GM19035 (cell line): ENCODE results near the gene SBF1.
"Not testable (repeated sequence)": the region's sequence is repeated elsewhere in the genome, so short reads cannot be mapped to it uniquely, and the experiment has no call there.

Experiments
- ATAC-seq: cut with Tn5 transposase; IDR thresholded peaks from one replicate; pipeline ENCODE4 v1.9.1; 2021; ENCODE audit not compliant: unreplicated experiment

SBF1 gene

GRCh38 chr22:50400406-50400805 lies 74.4 kb downstream of the SBF1 start:
- no peak for ATAC-seq

GRCh38 chr22:50399751-50400331 lies 75.0 kb downstream of the SBF1 start:
- ATAC-seq: no peak

GRCh38 chr22:50398831-50399648 lies 75.8 kb downstream of the SBF1 start:
- ATAC-seq: no peak

- not testable (repeated sequence) for ATAC-seq
Observed at GRCh38 chr22:50397371-50398060, 77.3 kb downstream of the SBF1 start.

- no peak for ATAC-seq
Observed at GRCh38 chr22:50396751-50397370, 78.0 kb downstream of the SBF1 start.
